Nephron (organoid): ENCODE results near the gene L3MBTL3.
A peak's percentile ranks its signal among the peaks of the same experiment; 100 is the strongest.

Experiments used
- H3K27ac Mint-ChIP-seq, 3 experiments: 2 replicates each; pipeline ENCODE4 v1.8.0; 2020; ENCODE audit warnings: mixed read lengths in 3 of 3, mild to moderate bottlenecking in 2 of 3, moderate library complexity in 1 of 3
- H3K27me3 Mint-ChIP-seq: 2 replicates; pipeline ENCODE4 v1.8.0; 2021; ENCODE audit warnings: low read depth, mild to moderate bottlenecking, moderate library complexity, mixed read lengths
- H3K36me3 Mint-ChIP-seq: 2 replicates; pipeline ENCODE4 v1.8.0; 2020; ENCODE audit warnings: low read depth, mixed read lengths
- H3K4me1 Mint-ChIP-seq: 2 replicates; pipeline ENCODE4 v1.8.0; 2020; ENCODE audit warnings: mixed read lengths
- H3K4me3 Mint-ChIP-seq, 3 experiments: 2 replicates each; pipeline ENCODE4 v1.8.0; 2020; ENCODE audit warnings: mild to moderate bottlenecking in 3 of 3, mixed read lengths in 3 of 3, moderate library complexity in 2 of 3
- H3K9me3 Mint-ChIP-seq: 2 replicates; pipeline ENCODE4 v1.8.0; 2020; ENCODE audit warnings: mixed read lengths
- CTCF ChIP-seq, 3 experiments: fragments of 200-600 bp; sonication (generic); IDR thresholded peaks; one replicate each; pipeline ENCODE4 v1.5.0; 2021; ENCODE audit warnings: antibody characterized with exemption in 3 of 3; ENCODE audit not compliant: unreplicated experiment in 3 of 3

Gene L3MBTL3

DNA sequence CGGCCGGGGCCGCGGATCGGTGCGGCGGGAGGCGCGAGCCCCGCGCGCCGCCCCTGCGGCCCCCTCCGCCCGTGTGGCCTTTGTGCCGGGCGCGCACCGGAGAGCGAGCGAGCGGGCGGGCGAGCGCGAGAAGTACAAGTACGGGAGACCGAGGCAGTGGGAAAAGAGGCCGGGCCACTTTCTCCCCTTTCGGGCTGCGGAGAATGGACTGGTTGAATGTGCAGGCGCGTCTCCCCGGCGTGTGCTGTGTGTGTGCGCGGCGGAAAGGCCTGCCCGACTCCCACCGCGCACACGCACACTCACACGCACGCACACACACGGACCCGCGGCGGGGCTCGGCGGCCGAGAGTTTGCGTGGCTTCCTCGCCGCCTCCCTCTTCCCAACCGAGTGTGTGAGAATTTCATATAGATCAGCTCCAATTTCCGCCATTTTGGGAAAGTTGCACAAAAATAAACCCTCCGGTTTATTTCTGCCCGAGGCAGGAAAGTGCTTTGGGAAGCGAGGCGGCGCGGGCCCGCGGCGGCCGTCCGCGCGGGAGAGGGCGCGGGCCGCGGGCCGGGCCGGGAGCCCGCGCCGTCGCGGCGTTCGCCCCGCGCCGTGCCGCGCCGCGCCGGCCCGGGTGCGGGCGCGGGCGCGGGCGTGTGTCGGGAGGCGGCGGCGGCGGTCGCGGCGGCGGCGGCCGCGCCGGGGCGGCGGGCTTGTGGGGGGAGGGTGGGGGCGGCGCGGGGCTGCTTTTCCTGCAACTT is 1.1 kb downstream of the L3MBTL3 start:
- Mint-ChIP-seq H3K4me1 (peaks cover 10% of the 10 kb centered on the region), H3K27ac (peak overlapping the region in 2 of 3 experiments; percentile 78 to 86), H3K9me3 (no peaks in the 10 kb centered on the region), H3K27me3 (peaks cover 15% of the 10 kb centered on the region), H3K36me3 (peaks cover 7% of the 10 kb centered on the region), H3K4me3 (peak overlapping the region; percentile 90 to 93 (median 90))
- TF ChIP-seq CTCF (IDR thresholded peaks at IDR 0.05; ENCODE audit: unreplicated experiment in 3 of 3) = no peak

DNA sequence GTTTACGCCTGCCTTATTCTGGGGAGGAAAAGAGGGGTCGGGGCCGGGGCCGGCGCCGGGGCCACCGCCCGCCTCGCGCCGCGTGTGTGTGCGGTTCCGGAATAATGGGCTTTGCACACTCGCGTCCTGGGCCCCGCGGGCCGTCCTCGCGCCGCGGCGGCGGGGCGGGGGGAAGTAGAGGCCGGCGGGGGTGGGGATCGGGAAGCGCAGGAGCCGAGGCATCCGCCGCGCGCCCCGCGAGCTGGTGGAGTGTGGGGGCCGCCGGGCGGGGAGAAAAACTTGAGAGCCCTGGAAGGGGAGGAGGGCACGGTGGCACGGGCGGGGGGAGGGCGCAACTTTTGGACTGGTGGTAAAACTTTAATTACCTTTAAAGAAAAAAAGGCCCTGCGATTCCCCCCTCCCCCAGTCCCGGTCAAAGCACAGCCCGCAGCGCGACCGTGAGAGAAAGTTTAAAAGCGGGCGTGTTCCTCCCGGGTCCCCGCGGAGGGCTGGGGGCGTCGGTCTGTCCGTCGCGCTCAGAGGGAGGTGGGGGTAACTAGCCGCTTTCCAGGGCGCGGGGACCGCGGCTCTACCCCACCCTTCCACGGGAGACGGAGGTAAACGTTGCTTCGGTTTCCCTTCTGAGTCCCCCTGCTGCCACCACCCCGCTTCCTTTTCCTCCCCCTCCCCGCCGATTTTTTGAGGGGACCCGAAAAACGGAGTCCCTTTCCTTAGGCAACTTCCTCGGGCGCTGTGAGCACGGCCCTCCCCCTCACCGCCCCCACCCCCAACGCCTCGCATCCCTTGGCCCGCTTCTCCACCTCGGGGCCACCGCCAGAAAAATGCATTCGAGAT is 1.9 kb downstream of the L3MBTL3 start:
- Mint-ChIP-seq H3K4me3 (peak overlapping the region; percentile 97 to 99 (median 99)), H3K4me1 (peaks cover 10% of the 10 kb centered on the region), H3K27me3 (peaks cover 11% of the 10 kb centered on the region), H3K9me3 (no peaks in the 10 kb centered on the region), H3K27ac (peak overlapping the region; percentile 96 to 99 (median 97)), H3K36me3 (peaks cover 15% of the 10 kb centered on the region)
- no peak for TF ChIP-seq CTCF (IDR thresholded peaks at IDR 0.05; ENCODE audit: unreplicated experiment in 3 of 3)

GRCh38 chr6:130020907-130021629 is 2.7 kb downstream of the L3MBTL3 start:
- peak; percentile 75 to 82 (median 80) for TF ChIP-seq CTCF (IDR thresholded peaks at IDR 0.05; ENCODE audit: unreplicated experiment in 3 of 3)
- Mint-ChIP-seq H3K36me3 (peaks cover 23% of the 10 kb centered on the region), H3K27ac (peak overlapping the region; percentile 96 to 99 (median 97)), H3K27me3 (peaks cover 5% of the 10 kb centered on the region), H3K4me1 (peaks cover 10% of the 10 kb centered on the region), H3K4me3 (peak overlapping the region; percentile 97 to 99 (median 99)), H3K9me3 (no peaks in the 10 kb centered on the region)

- Mint-ChIP-seq H3K4me1 (peaks cover 4% of the 10 kb centered on the region), H3K4me3 (no peak overlapping the region), H3K27me3 (no peaks in the 10 kb centered on the region), H3K9me3 (no peaks in the 10 kb centered on the region), H3K36me3 (peaks cover 24% of the 10 kb centered on the region), H3K27ac (no peak overlapping the region)
- TF ChIP-seq CTCF (IDR thresholded peaks at IDR 0.05; ENCODE audit: unreplicated experiment in 3 of 3) = no peak
Measured at GRCh38 chr6:130026859-130027258, 8.5 kb downstream of the L3MBTL3 start.

GRCh38 chr6:130027948-130028347 is 9.6 kb downstream of the L3MBTL3 start:
- H3K4me1 Mint-ChIP-seq = no peaks in the 10 kb centered on the region
- no peaks in the 10 kb centered on the region for H3K9me3 Mint-ChIP-seq
- H3K4me3 Mint-ChIP-seq = no peak overlapping the region
- no peak for TF ChIP-seq CTCF (IDR thresholded peaks at IDR 0.05; ENCODE audit: unreplicated experiment in 3 of 3)
- H3K36me3 Mint-ChIP-seq = peaks cover 35% of the 10 kb centered on the region
- no peaks in the 10 kb centered on the region for H3K27me3 Mint-ChIP-seq
- no peak overlapping the region for H3K27ac Mint-ChIP-seq
